ENCODE data around the gene TNFRSF1A.

The TNFRSF1A gene

DNA sequence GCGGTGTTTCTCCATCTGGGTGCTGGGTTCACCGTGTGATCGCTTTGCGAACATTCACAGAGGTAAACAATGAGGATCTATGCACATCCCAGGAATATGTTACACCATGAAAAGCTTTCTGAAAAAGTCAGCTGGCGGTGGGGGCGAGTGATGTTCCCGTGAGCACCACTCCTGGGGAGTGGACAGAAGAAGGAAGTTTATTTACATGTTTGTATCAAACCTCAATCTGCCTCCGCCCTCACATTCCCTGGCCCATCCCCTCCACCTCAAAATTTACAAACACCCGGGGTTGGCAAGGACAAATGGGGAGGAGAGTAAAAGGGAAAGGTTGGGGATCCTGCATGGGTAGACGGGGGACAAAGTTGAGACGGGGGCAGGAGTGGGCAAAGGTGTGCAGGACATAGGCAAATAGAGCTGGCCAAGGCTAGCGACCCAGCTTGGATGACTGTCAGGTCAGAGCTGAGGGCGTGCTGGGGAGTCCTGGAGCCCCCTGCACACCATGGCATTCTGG lies 6.9 kb downstream of the TNFRSF1A start:
- H3K4me3 ChIP-seq (ENCODE audit: extremely low read depth, insufficient read depth, low read length, poor library complexity, severe bottlenecking): no peak overlapping the region
- peaks cover 67% of the 10 kb centered on the region for H3K4me1 ChIP-seq (ENCODE audit: control insufficient read depth, insufficient read depth, low read length, poor library complexity, severe bottlenecking)
- no peaks in the 10 kb centered on the region for H3K9me3 ChIP-seq (ENCODE audit: control insufficient read depth, low read length)
- WGBS, 2 experiments (ENCODE audit: insufficient coverage in 2 of 2): 88 to 96% methylated on average over 8 to 9 of the region's 13 CpGs
- H3K27ac ChIP-seq (ENCODE audit: low read depth, low read length, severe bottlenecking): peak overlapping the region; percentile 99
- H3K36me3 ChIP-seq (ENCODE audit: control insufficient read depth, insufficient read depth, low read length): peaks cover 77% of the 10 kb centered on the region

DNA sequence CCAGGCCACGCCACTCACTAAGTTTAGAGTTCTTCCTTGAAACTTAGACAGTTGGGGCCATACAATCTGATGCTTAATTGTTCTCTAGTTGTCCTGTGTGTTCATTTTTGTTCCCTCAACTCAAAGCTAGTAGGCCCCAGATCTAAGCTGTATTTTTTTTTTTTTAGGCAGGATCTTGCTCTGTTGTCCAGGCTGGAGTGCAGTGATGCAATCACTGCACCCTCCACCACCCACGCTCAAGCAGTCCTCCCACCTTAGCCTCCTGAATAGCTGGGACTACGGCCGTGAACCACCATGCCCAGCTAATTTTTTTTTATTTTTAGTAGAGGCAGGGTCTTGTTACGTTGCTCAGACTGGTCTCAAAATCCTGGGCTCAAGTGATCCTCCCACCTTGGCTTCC lies 7.5 kb downstream of the TNFRSF1A start:
- Histone ChIP-seq H3K36me3 (ENCODE audit: control insufficient read depth, insufficient read depth, low read length) (peaks cover 77% of the 10 kb centered on the region), H3K4me1 (ENCODE audit: control insufficient read depth, insufficient read depth, low read length, poor library complexity, severe bottlenecking) (peaks cover 61% of the 10 kb centered on the region), H3K9me3 (ENCODE audit: control insufficient read depth, low read length) (no peaks in the 10 kb centered on the region), H3K4me3 (ENCODE audit: extremely low read depth, insufficient read depth, low read length, poor library complexity, severe bottlenecking) (no peak overlapping the region), H3K27ac (ENCODE audit: low read depth, low read length, severe bottlenecking) (no peak overlapping the region)
- WGBS, 2 experiments (ENCODE audit: insufficient coverage in 2 of 2): 100% methylated on average over 1 to 4 of the region's 5 CpGs

DNA sequence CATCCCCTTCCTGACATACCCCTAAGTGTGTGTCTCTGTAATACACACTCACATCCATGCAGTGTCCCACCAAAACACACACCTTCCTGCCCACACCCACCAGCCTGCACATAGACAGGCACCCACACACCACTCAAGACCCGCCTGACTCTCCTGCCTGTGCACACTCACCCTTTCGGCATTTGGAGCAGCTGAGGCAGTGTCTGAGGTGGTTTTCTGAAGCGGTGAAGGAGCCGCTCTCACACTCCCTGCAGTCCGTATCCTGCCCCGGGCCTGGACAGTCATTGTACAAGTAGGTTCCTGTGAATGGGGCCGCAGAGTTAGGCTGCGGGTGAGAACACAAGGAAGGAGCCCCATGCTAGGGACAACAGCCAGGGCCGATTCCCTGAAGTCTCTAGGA lies 8.3 kb downstream of the TNFRSF1A start:
- no peak overlapping the region for H3K27ac ChIP-seq (ENCODE audit: low read depth, low read length, severe bottlenecking)
- no peak overlapping the region for H3K4me3 ChIP-seq (ENCODE audit: extremely low read depth, insufficient read depth, low read length, poor library complexity, severe bottlenecking)
- whole genome bisulfite sequencing, 2 experiments (ENCODE audit: insufficient coverage in 2 of 2): 94 to 97% methylated on average over 8 of the region's 9 CpGs
- peaks cover 53% of the 10 kb centered on the region for H3K4me1 ChIP-seq (ENCODE audit: control insufficient read depth, insufficient read depth, low read length, poor library complexity, severe bottlenecking)
- peaks cover 79% of the 10 kb centered on the region for H3K36me3 ChIP-seq (ENCODE audit: control insufficient read depth, insufficient read depth, low read length)
- no peaks in the 10 kb centered on the region for H3K9me3 ChIP-seq (ENCODE audit: control insufficient read depth, low read length)

DNA sequence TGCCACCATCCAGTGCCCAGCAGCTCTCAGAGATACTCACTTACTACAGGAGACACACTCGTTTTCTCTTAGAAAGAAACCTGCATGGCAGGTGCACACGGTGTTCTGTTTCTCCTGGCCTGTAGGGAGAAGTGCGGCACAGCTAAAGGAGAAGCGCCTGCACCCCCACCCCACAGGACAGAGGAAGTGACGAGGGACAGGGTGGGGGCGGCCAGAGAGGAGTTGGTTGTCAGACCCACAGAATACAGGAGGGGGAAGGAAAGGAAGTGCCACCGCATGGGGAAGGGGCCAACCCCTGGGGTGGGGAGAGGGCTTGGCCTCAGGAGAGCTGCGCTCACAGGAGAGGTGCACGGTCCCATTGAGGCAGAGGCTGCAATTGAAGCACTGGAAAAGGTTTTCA lies 8.8 kb downstream of the TNFRSF1A start:
- 95% methylated on average over 4 to 9 of the region's 9 CpGs for WGBS, 2 experiments (ENCODE audit: insufficient coverage in 2 of 2)
- Histone ChIP-seq H3K27ac (ENCODE audit: low read depth, low read length, severe bottlenecking) (no peak overlapping the region), H3K4me1 (ENCODE audit: control insufficient read depth, insufficient read depth, low read length, poor library complexity, severe bottlenecking) (peaks cover 47% of the 10 kb centered on the region), H3K4me3 (ENCODE audit: extremely low read depth, insufficient read depth, low read length, poor library complexity, severe bottlenecking) (no peak overlapping the region), H3K36me3 (ENCODE audit: control insufficient read depth, insufficient read depth, low read length) (peaks cover 79% of the 10 kb centered on the region), H3K9me3 (ENCODE audit: control insufficient read depth, low read length) (no peaks in the 10 kb centered on the region)

DNA sequence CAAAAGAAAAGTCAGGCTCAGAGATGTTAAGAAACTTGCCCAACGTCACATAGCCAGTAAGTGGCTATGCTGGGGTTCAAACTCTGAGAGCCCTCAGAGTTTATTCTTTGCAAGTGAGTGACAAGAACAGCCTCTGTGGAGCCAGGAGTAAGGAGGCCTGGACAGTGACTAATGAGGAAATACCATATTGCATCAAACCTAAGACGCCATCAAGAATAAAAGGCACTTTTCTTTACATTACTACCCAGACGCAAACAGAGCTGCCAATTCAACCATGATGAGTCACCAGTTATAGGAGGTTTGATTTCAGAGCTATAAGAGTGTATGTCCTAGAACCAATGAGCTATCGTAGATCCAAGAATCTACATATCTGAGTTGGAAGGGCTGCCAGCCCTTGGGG lies 9.4 kb downstream of the TNFRSF1A start:
- Histone ChIP-seq H3K27ac (ENCODE audit: low read depth, low read length, severe bottlenecking) (no peak overlapping the region), H3K4me1 (ENCODE audit: control insufficient read depth, insufficient read depth, low read length, poor library complexity, severe bottlenecking) (peaks cover 42% of the 10 kb centered on the region), H3K4me3 (ENCODE audit: extremely low read depth, insufficient read depth, low read length, poor library complexity, severe bottlenecking) (no peak overlapping the region), H3K9me3 (ENCODE audit: control insufficient read depth, low read length) (no peaks in the 10 kb centered on the region), H3K36me3 (ENCODE audit: control insufficient read depth, insufficient read depth, low read length) (peaks cover 74% of the 10 kb centered on the region)
- 93 to 100% methylated on average over 1 to 2 of the region's 4 CpGs for WGBS, 2 experiments (ENCODE audit: insufficient coverage in 2 of 2)

DNA sequence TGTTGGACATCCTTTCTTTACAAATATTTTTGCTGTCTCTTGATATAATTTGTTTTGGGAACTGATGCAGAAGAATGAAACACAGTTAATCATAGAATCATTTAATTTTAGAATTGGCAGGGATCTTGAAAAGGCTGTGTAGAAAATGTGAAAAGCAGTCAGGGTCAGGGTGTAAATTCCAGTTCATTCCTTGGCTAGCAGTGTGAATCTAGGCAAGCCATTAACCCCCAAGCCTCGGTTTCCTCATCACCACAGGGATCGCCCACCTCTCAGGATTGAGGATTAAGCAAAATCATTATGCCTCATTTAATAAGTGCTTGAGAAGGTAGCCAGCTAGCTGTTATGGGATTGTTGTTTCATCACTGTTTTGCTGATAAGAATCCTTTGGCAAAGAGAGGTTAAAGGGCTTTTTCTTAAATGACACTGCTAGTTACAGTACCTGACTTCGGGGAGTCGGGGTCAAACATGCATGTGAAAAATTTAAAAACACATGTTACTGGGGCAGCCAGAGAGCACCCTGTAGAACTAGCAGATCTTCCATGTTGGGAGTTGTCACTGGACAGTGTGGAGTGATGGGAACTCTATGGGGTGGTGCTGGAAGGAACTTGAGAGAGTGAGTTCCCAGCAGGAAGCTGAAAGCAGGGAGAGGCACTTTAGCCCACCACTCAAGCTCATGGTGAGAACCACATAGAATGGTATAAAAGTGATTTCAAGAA lies 10.7 kb downstream of the TNFRSF1A start:
- peaks cover 34% of the 10 kb centered on the region for H3K4me1 ChIP-seq (ENCODE audit: control insufficient read depth, insufficient read depth, low read length, poor library complexity, severe bottlenecking)
- H3K9me3 ChIP-seq (ENCODE audit: control insufficient read depth, low read length): no peaks in the 10 kb centered on the region
- no peak overlapping the region for H3K4me3 ChIP-seq (ENCODE audit: extremely low read depth, insufficient read depth, low read length, poor library complexity, severe bottlenecking)
- H3K36me3 ChIP-seq (ENCODE audit: control insufficient read depth, insufficient read depth, low read length): peaks cover 73% of the 10 kb centered on the region
- no peak overlapping the region for H3K27ac ChIP-seq (ENCODE audit: low read depth, low read length, severe bottlenecking)
- 94 to 96% methylated on average over 3 of the region's 4 CpGs for WGBS, 2 experiments (ENCODE audit: insufficient coverage in 2 of 2)

DNA sequence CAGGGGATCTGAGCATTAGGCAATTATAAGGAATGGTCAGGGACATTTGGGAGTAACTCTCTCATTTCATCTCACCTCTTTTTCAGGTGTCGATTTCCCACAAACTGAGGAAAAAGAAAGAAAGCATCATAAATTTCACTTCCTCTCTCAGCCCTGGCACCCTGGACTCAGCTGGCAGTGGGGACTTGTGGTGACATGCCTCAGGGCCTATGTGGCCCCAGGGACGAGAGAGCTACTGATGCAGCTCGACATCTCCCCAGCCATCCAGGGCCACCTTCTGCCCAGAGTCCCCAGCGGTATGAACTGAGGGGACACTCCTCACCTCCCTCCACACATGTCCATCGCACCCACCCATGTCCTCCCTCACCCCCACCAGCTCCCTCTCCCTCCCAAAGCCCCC lies 11.7 kb downstream of the TNFRSF1A start:
- H3K27ac ChIP-seq (ENCODE audit: low read depth, low read length, severe bottlenecking): no peak overlapping the region
- 93 to 98% methylated on average over 3 to 5 of the region's 5 CpGs for WGBS, 2 experiments (ENCODE audit: insufficient coverage in 2 of 2)
- H3K36me3 ChIP-seq (ENCODE audit: control insufficient read depth, insufficient read depth, low read length): peaks cover 72% of the 10 kb centered on the region
- H3K9me3 ChIP-seq (ENCODE audit: control insufficient read depth, low read length): no peaks in the 10 kb centered on the region
- no peak overlapping the region for H3K4me3 ChIP-seq (ENCODE audit: extremely low read depth, insufficient read depth, low read length, poor library complexity, severe bottlenecking)
- H3K4me1 ChIP-seq (ENCODE audit: control insufficient read depth, insufficient read depth, low read length, poor library complexity, severe bottlenecking): peaks cover 29% of the 10 kb centered on the region

DNA sequence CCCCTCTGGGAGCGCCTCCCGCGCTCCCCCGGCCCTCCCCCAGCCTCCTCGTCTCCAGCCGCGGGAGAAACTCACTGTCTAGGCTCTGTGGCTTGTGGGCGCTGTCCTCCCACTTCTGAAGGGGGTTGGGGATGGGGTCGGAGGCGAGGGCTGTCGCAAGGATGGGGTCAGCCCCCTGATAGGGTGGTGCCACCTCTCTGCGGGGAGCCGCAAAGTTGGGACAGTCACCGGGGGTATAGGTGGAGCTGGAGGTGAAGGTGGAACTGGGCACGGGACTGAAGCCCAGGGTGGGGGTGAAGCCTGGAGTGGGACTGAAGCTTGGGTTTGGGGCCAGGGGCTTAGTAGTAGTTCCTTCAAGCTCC lies 12.2 kb downstream of the TNFRSF1A start:
- H3K27ac ChIP-seq (ENCODE audit: low read depth, low read length, severe bottlenecking): no peak overlapping the region
- WGBS, 2 experiments (ENCODE audit: insufficient coverage in 2 of 2): 86 to 95% methylated on average over 8 of the region's 15 CpGs
- peaks cover 67% of the 10 kb centered on the region for H3K36me3 ChIP-seq (ENCODE audit: control insufficient read depth, insufficient read depth, low read length)
- H3K4me3 ChIP-seq (ENCODE audit: extremely low read depth, insufficient read depth, low read length, poor library complexity, severe bottlenecking): no peak overlapping the region
- H3K4me1 ChIP-seq (ENCODE audit: control insufficient read depth, insufficient read depth, low read length, poor library complexity, severe bottlenecking): peaks cover 29% of the 10 kb centered on the region
- no peaks in the 10 kb centered on the region for H3K9me3 ChIP-seq (ENCODE audit: control insufficient read depth, low read length)

DNA sequence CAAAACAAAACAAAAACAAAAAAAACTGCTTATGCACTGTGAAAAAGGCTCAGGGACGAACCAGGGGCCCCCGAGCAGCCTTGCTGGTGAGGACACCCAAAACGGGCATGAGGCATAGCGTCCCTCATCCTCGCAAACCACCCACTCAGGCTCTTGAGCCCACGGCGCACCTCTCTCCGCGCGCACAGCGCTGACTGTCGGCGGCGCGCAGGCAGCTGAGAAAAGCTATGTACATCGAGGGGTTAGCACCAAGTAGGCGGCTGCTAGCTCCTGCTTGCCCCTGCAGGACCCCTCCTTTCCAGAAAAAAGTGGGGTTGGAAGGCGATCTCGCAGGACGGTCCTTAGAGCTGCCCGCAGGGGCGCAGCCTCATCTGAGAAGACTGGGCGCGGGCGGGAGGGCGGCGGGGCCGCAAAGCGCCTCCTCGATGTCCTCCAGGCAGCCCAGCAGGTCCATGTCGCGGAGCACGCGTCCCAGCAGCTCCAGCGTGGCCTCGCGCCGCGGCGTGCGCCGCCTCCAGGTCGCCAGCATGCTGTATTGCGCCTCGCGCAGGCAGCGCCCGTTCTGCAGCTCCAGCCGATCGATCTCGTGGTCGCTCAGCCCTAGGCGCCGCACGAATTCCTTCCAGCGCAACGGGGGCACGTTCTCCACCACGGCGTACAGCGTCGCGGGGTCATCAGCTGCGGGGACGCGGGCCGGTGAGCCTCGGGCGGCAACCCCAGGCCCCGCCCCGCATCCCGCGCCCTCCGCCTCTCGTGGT lies 12.8 kb downstream of the TNFRSF1A start:
- no peak overlapping the region for H3K4me3 ChIP-seq (ENCODE audit: extremely low read depth, insufficient read depth, low read length, poor library complexity, severe bottlenecking)
- H3K4me1 ChIP-seq (ENCODE audit: control insufficient read depth, insufficient read depth, low read length, poor library complexity, severe bottlenecking): peaks cover 29% of the 10 kb centered on the region
- peaks cover 62% of the 10 kb centered on the region for H3K36me3 ChIP-seq (ENCODE audit: control insufficient read depth, insufficient read depth, low read length)
- no peaks in the 10 kb centered on the region for H3K9me3 ChIP-seq (ENCODE audit: control insufficient read depth, low read length)
- WGBS, 2 experiments (ENCODE audit: insufficient coverage in 2 of 2): 95 to 97% methylated on average over 68 to 73 of the region's 75 CpGs
- H3K27ac ChIP-seq (ENCODE audit: low read depth, low read length, severe bottlenecking): no peak overlapping the region

DNA sequence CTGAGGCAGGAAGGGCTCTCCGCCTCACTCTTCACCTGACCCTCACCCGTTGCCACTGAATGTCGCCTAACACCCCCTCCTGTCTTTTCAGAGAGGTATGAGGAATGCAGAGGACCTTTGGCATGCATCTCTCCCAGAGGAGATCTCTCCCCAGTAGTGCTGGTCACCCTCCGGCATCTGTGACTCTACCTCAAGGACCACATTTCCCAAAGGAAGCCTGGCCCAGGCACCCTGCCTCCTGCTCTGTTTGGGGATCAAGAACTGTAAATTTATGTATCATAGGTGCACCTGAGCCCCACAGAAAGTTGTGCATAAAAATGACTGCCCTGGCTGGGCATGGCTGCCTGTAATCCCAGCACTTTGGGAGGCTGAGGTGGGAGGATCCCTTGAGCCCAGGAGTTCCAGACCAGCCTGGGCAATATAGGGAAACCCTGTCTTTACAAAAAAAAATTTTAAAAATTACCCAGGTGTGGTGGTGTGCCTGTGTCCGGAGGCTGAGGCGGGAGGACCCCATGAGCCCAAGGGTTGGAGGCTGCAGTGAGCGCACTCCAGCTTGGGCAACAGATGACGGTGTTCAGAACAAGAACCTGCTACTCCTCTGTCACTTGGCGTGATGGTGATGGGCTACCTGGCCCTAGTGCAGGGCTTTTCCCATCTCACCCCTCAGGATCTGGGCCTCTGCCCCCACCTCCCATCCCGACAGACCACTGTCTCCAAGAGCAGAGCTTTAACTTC lies 13.7 kb downstream of the TNFRSF1A start:
- H3K27ac ChIP-seq (ENCODE audit: low read depth, low read length, severe bottlenecking): no peak overlapping the region
- 91 to 93% methylated on average over 5 to 7 of the region's 10 CpGs for WGBS, 2 experiments (ENCODE audit: insufficient coverage in 2 of 2)
- no peak overlapping the region for H3K4me3 ChIP-seq (ENCODE audit: extremely low read depth, insufficient read depth, low read length, poor library complexity, severe bottlenecking)
- peaks cover 52% of the 10 kb centered on the region for H3K36me3 ChIP-seq (ENCODE audit: control insufficient read depth, insufficient read depth, low read length)
- H3K9me3 ChIP-seq (ENCODE audit: control insufficient read depth, low read length): no peaks in the 10 kb centered on the region
- peaks cover 29% of the 10 kb centered on the region for H3K4me1 ChIP-seq (ENCODE audit: control insufficient read depth, insufficient read depth, low read length, poor library complexity, severe bottlenecking)

All from mesodermal cell (in vitro differentiated cells).